Neural progenitor cell (in vitro differentiated cells): ENCODE data around the gene RNF157. TPM values are rescaled to one million over a fixed set of nuclear protein-coding genes. Genes with fewer than 3 reads are reported as not detected.

Experiments
- DNase-seq: peaks from one replicate; pipeline ENCODE4 v3.0.0-alpha.2; 2016; ENCODE audit warnings: low spot score
- H2AFZ ChIP-seq: fragments of 200-600 bp; sonication (generic); replicated peaks from 2 replicates; pipeline ENCODE4 v1.6.1; 2016; ENCODE audit warnings: antibody characterized with exemption
- H3F3A ChIP-seq: fragments of 200-600 bp; sonication (generic); 2 replicates; pipeline ENCODE4 v1.6.1; 2016; ENCODE audit warnings: antibody characterized with exemption, low read depth
- H3K27ac ChIP-seq: fragments of 200-600 bp; sonication (generic); 2 replicates; pipeline ENCODE4 v1.5.1; 2016; ENCODE audit warnings: mild to moderate bottlenecking
- H3K27me3 ChIP-seq: fragments of 200-600 bp; sonication (generic); 2 replicates; pipeline ENCODE4 v1.6.1; 2016; ENCODE audit warnings: mild to moderate bottlenecking, moderate library complexity
- H3K36me3 ChIP-seq: fragments of 200-600 bp; sonication (generic); 2 replicates; pipeline ENCODE4 v1.5.1; 2016
- H3K4me1 ChIP-seq: fragments of 200-600 bp; sonication (generic); 2 replicates; pipeline ENCODE4 v1.6.1; 2016; ENCODE audit warnings: mixed run types
- H3K4me2 ChIP-seq: fragments of 200-600 bp; sonication (generic); 2 replicates; pipeline ENCODE4 v1.6.1; 2016
- H3K4me3 ChIP-seq: fragments of 200-600 bp; sonication (generic); 2 replicates; pipeline ENCODE4 v1.5.1; 2016
- H3K79me2 ChIP-seq: fragments of 200-600 bp; sonication (generic); 2 replicates; pipeline ENCODE4 v1.6.1; 2016; ENCODE audit warnings: low read depth
- H3K9ac ChIP-seq: fragments of 200-600 bp; sonication (generic); 2 replicates; pipeline ENCODE4 v1.6.1; 2016
- H3K9me3 ChIP-seq: fragments of 200-600 bp; sonication (generic); 2 replicates; pipeline ENCODE4 v1.5.1; 2016; ENCODE audit warnings: low read depth
- H4K20me1 ChIP-seq: fragments of 200-600 bp; sonication (generic); 2 replicates; pipeline ENCODE4 v1.6.1; 2016; ENCODE audit warnings: low read depth
- H3K27ac Mint-ChIP-seq: 3 replicates; pipeline ENCODE4 v1.8.0; 2021; ENCODE audit warnings: mixed read lengths
- H3K27me3 Mint-ChIP-seq: 2 replicates; pipeline ENCODE4 v1.8.0; 2022; ENCODE audit warnings: low read depth, mild to moderate bottlenecking, inconsistent platforms, moderate library complexity, mixed read lengths; ENCODE audit not compliant: insufficient read depth
- H3K36me3 Mint-ChIP-seq: 3 replicates; pipeline ENCODE4 v1.8.0; 2021; ENCODE audit warnings: mixed read lengths
- H3K4me1 Mint-ChIP-seq: 3 replicates; pipeline ENCODE4 v1.8.0; 2021; ENCODE audit warnings: mixed read lengths
- H3K4me3 Mint-ChIP-seq: 3 replicates; pipeline ENCODE4 v1.8.0; 2021; ENCODE audit warnings: mild to moderate bottlenecking, moderate library complexity, mixed read lengths
- H3K9me3 Mint-ChIP-seq: 3 replicates; pipeline ENCODE4 v1.8.0; 2020; ENCODE audit warnings: mixed read lengths
- EZH2 ChIP-seq: fragments of 200-600 bp; sonication (generic); IDR thresholded peaks from 2 replicates; pipeline ENCODE4 v1.6.1; 2017; ENCODE audit warnings: antibody characterized with exemption, mild to moderate bottlenecking, moderate library complexity
- EZH2phosphoT487 ChIP-seq: fragments of 200-600 bp; sonication (generic); IDR thresholded peaks from 2 replicates; pipeline ENCODE4 v1.6.1; 2017; ENCODE audit warnings: antibody characterized with exemption
- total RNA-seq: library from RNA; depleted of rRNA; stranded (reverse); fragments of >200 nt; gene quantifications from 2 replicates; pipeline ENCODE4 v1.2.3, GENCODE V29; 2015; ENCODE audit warnings: low replicate concordance
- TF ChIP-seq, protein P1 (sequence below): fragments of 200-600 bp; sonication (generic); IDR thresholded peaks from 2 replicates; pipeline ENCODE4 v1.5.1; 2017; ENCODE audit warnings: antibody characterized with exemption, mild to moderate bottlenecking

RNF157 gene
- total RNA-seq, 1 donor from 2014 or later = 21.0 TPM

GRCh38 chr17:76195281-76196096 is 44.8 kb downstream of the RNF157 start:
- Mint-ChIP-seq H3K36me3 (peaks cover 7% of the 10 kb centered on the region), H3K27me3 (no peaks in the 10 kb centered on the region), H3K27ac (no peak overlapping the region), H3K4me1 (peaks cover 26% of the 10 kb centered on the region), H3K9me3 (no peaks in the 10 kb centered on the region), H3K4me3 (no peak overlapping the region)
- H3K9ac ChIP-seq = no peak overlapping the region
- DNase-seq = no peak
- peaks cover 12% of the 10 kb centered on the region for H3K4me1 ChIP-seq
- peaks cover 11% of the 10 kb centered on the region for H3F3A ChIP-seq
- H3K79me2 ChIP-seq = no peaks in the 10 kb centered on the region
- no peak overlapping the region for H3K4me2 ChIP-seq
- H3K4me3 ChIP-seq = no peak overlapping the region
- H3K9me3 ChIP-seq = no peaks in the 10 kb centered on the region
- H3K36me3 ChIP-seq = no peaks in the 10 kb centered on the region
- H3K27ac ChIP-seq = no peak overlapping the region
- no peak for TF ChIP-seq EZH2phosphoT487
- no peak for TF ChIP-seq EZH2
- TF ChIP-seq, protein P1, sequence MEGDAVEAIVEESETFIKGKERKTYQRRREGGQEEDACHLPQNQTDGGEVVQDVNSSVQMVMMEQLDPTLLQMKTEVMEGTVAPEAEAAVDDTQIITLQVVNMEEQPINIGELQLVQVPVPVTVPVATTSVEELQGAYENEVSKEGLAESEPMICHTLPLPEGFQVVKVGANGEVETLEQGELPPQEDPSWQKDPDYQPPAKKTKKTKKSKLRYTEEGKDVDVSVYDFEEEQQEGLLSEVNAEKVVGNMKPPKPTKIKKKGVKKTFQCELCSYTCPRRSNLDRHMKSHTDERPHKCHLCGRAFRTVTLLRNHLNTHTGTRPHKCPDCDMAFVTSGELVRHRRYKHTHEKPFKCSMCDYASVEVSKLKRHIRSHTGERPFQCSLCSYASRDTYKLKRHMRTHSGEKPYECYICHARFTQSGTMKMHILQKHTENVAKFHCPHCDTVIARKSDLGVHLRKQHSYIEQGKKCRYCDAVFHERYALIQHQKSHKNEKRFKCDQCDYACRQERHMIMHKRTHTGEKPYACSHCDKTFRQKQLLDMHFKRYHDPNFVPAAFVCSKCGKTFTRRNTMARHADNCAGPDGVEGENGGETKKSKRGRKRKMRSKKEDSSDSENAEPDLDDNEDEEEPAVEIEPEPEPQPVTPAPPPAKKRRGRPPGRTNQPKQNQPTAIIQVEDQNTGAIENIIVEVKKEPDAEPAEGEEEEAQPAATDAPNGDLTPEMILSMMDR = no peak
- peaks cover 6% of the 10 kb centered on the region for H4K20me1 ChIP-seq
- H2AFZ ChIP-seq = no peak overlapping the region
- H3K27me3 ChIP-seq = no peaks in the 10 kb centered on the region

DNA sequence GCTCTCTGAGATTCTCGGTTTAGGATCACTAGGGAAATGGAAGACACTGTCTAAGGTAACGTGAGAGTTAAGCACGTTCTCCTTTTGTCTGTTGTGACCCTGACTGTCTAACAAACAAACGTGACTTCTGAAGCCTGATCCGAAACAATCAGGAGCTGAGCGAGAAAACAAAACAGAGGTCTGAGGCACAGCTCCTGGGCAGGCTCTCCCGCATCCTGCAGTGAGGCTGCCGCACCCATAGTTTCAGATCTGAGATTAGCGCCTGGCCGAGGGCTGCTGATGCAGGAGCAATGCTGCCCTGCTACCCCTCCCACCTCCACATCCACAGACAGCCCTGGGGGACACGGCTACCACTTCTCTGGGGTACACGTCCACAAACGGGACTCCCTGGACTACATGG is 46.7 kb downstream of the RNF157 start:
- H2AFZ ChIP-seq = no peak overlapping the region
- H3K4me3 ChIP-seq = no peak overlapping the region
- H3K4me2 ChIP-seq = peak overlapping the region; percentile 11
- peaks cover 26% of the 10 kb centered on the region for H3K4me1 Mint-ChIP-seq
- no peaks in the 10 kb centered on the region for H3K27me3 Mint-ChIP-seq
- H4K20me1 ChIP-seq = peaks cover 6% of the 10 kb centered on the region
- TF ChIP-seq EZH2phosphoT487 (no peak), EZH2 (no peak)
- TF ChIP-seq, protein P1 = no peak
- H3K36me3 ChIP-seq = no peaks in the 10 kb centered on the region
- H3K9me3 ChIP-seq = no peaks in the 10 kb centered on the region
- no peak overlapping the region for H3K27ac ChIP-seq
- no peaks in the 10 kb centered on the region for H3K9me3 Mint-ChIP-seq
- peaks cover 4% of the 10 kb centered on the region for H3K36me3 Mint-ChIP-seq
- H3K9ac ChIP-seq = no peak overlapping the region
- peak overlapping the region; percentile 57 for H3K27ac Mint-ChIP-seq
- peak; percentile 48 for DNase-seq
- no peaks in the 10 kb centered on the region for H3K27me3 ChIP-seq
- peaks cover 11% of the 10 kb centered on the region for H3F3A ChIP-seq
- peaks cover 12% of the 10 kb centered on the region for H3K4me1 ChIP-seq
- H3K4me3 Mint-ChIP-seq = no peak overlapping the region
- no peaks in the 10 kb centered on the region for H3K79me2 ChIP-seq

DNA sequence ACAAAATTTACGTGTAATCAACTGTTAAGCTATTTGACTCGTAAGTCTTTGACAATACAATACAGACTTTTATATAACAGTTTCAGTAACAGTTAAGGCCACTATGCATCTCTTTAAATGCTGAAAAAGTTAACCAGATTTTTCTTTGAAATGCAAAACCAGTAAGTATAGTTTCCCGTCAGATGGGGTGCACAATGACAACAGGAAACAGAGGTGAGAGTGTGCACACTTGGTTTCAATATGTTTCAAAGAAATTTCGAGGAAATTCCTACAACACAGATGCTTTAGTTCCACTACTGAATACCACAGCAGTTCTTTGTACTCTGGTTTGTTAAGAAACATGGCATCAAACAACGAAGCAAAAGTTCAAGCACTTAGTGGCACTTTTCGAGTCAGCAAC is 48.4 kb downstream of the RNF157 start:
- TF ChIP-seq EZH2 (no peak), EZH2phosphoT487 (no peak)
- TF ChIP-seq, protein P1 = no peak
- no peak overlapping the region for H3K4me2 ChIP-seq
- peaks cover 6% of the 10 kb centered on the region for H4K20me1 ChIP-seq
- no peaks in the 10 kb centered on the region for H3K36me3 ChIP-seq
- H3K27ac ChIP-seq = no peak overlapping the region
- H3F3A ChIP-seq = peaks cover 11% of the 10 kb centered on the region
- H3K9ac ChIP-seq = no peak overlapping the region
- Mint-ChIP-seq H3K4me1 (peaks cover 26% of the 10 kb centered on the region), H3K27me3 (no peaks in the 10 kb centered on the region), H3K9me3 (no peaks in the 10 kb centered on the region), H3K36me3 (peaks cover 3% of the 10 kb centered on the region), H3K4me3 (no peak overlapping the region), H3K27ac (no peak overlapping the region)
- H3K79me2 ChIP-seq = no peaks in the 10 kb centered on the region
- H3K27me3 ChIP-seq = no peaks in the 10 kb centered on the region
- no peak overlapping the region for H3K4me3 ChIP-seq
- H3K4me1 ChIP-seq = peaks cover 12% of the 10 kb centered on the region
- DNase-seq = no peak
- no peak overlapping the region for H2AFZ ChIP-seq
- H3K9me3 ChIP-seq = no peaks in the 10 kb centered on the region
